Measurements from ENCODE around the gene POLR1B.
"Not testable (repeated sequence)": the region's sequence is repeated elsewhere in the genome, so short reads cannot be mapped to it uniquely, and the experiment has no call there.

The POLR1B gene

GRCh38 chr2:112542984-112543661, 858 bp downstream of the POLR1B start:
- Histone ChIP-seq H3K9ac (ENCODE audit: low read depth, low read length) (peak overlapping the region; percentile 95), H3K9me3 (ENCODE audit: insufficient read depth, low read depth, low read length) (no peaks in the 10 kb centered on the region), H3K4me3 (ENCODE audit: low read length) (peak overlapping the region; percentile 90), H3K27me3 (ENCODE audit: insufficient read depth, low read length) (no peaks in the 10 kb centered on the region), H3K36me3 (ENCODE audit: insufficient read depth, low read length) (peaks cover 23% of the 10 kb centered on the region), H3K27ac (ENCODE audit: low read depth, low read length) (no peak overlapping the region), H3K4me1 (ENCODE audit: insufficient read depth, low read length) (peaks cover 3% of the 10 kb centered on the region; the same call in 1 of the 2 replicates)
- WGBS: 4% methylated on average over 18 of the region's 18 CpGs

GRCh38 chr2:112547333-112547732, 5.1 kb downstream of the POLR1B start:
- H3K9me3 ChIP-seq (ENCODE audit: insufficient read depth, low read depth, low read length): no peaks in the 10 kb centered on the region
- no peak overlapping the region for H3K9ac ChIP-seq (ENCODE audit: low read depth, low read length)
- H3K4me1 ChIP-seq (ENCODE audit: insufficient read depth, low read length): no peaks in the 10 kb centered on the region
- H3K4me3 ChIP-seq (ENCODE audit: low read length): no peak overlapping the region
- peaks cover 63% of the 10 kb centered on the region for H3K36me3 ChIP-seq (ENCODE audit: insufficient read depth, low read length)
- 91% methylated on average over 4 of the region's 4 CpGs for WGBS
- H3K27me3 ChIP-seq (ENCODE audit: insufficient read depth, low read length): no peaks in the 10 kb centered on the region
- no peak overlapping the region for H3K27ac ChIP-seq (ENCODE audit: low read depth, low read length)

GRCh38 chr2:112548980-112549379, 6.7 kb downstream of the POLR1B start:
- Histone ChIP-seq H3K9ac (ENCODE audit: low read depth, low read length) (no peak overlapping the region), H3K4me3 (ENCODE audit: low read length) (no peak overlapping the region), H3K9me3 (ENCODE audit: insufficient read depth, low read depth, low read length) (no peaks in the 10 kb centered on the region), H3K4me1 (ENCODE audit: insufficient read depth, low read length) (no peaks in the 10 kb centered on the region), H3K27ac (ENCODE audit: low read depth, low read length) (no peak overlapping the region), H3K36me3 (ENCODE audit: insufficient read depth, low read length) (peaks cover 80% of the 10 kb centered on the region), H3K27me3 (ENCODE audit: insufficient read depth, low read length) (no peaks in the 10 kb centered on the region)
- WGBS: 99% methylated on average over 2 of the region's 2 CpGs

GRCh38 chr2:112566104-112566503, 23.8 kb downstream of the POLR1B start:
- H3K4me1 ChIP-seq (ENCODE audit: insufficient read depth, low read length): no peaks in the 10 kb centered on the region
- H3K9me3 ChIP-seq (ENCODE audit: insufficient read depth, low read depth, low read length): no peaks in the 10 kb centered on the region
- H3K27me3 ChIP-seq (ENCODE audit: insufficient read depth, low read length): no peaks in the 10 kb centered on the region
- H3K27ac ChIP-seq (ENCODE audit: low read depth, low read length): no peak overlapping the region
- no peak overlapping the region for H3K4me3 ChIP-seq (ENCODE audit: low read length)
- 92% methylated on average over 3 of the region's 3 CpGs for WGBS
- no peak overlapping the region for H3K9ac ChIP-seq (ENCODE audit: low read depth, low read length)
- peaks cover 92% of the 10 kb centered on the region for H3K36me3 ChIP-seq (ENCODE audit: insufficient read depth, low read length)

GRCh38 chr2:112566508-112566907, 24.2 kb downstream of the POLR1B start:
- H3K9me3 ChIP-seq (ENCODE audit: insufficient read depth, low read depth, low read length): not testable (repeated sequence)
- WGBS: 97% methylated on average over 5 of the region's 5 CpGs
- peaks cover 92% of the 10 kb centered on the region for H3K36me3 ChIP-seq (ENCODE audit: insufficient read depth, low read length)

GRCh38 chr2:112572005-112572404, 29.7 kb downstream of the POLR1B start:
- Histone ChIP-seq H3K9me3 (ENCODE audit: insufficient read depth, low read depth, low read length) (no peaks in the 10 kb centered on the region), H3K4me3 (ENCODE audit: low read length) (no peak overlapping the region), H3K27me3 (ENCODE audit: insufficient read depth, low read length) (no peaks in the 10 kb centered on the region), H3K27ac (ENCODE audit: low read depth, low read length) (no peak overlapping the region), H3K9ac (ENCODE audit: low read depth, low read length) (no peak overlapping the region), H3K36me3 (ENCODE audit: insufficient read depth, low read length) (peaks cover 94% of the 10 kb centered on the region), H3K4me1 (ENCODE audit: insufficient read depth, low read length) (no peaks in the 10 kb centered on the region)
- WGBS: 96% methylated on average over 6 of the region's 7 CpGs

More at GRCh38 chr2:112566508-112566907, 24.2 kb downstream of the POLR1B start:
- H3K27ac ChIP-seq (ENCODE audit: low read depth, low read length); H3K9ac ChIP-seq (ENCODE audit: low read depth, low read length); H3K27me3 ChIP-seq (ENCODE audit: insufficient read depth, low read length); H3K4me3 ChIP-seq (ENCODE audit: low read length); H3K4me1 ChIP-seq (ENCODE audit: insufficient read depth, low read length): not testable (repeated sequence)

GRCh38 chr2:112577756-112578155, 35.5 kb downstream of the POLR1B start:
- no peak overlapping the region for H3K27ac ChIP-seq (ENCODE audit: low read depth, low read length)
- H3K27me3 ChIP-seq (ENCODE audit: insufficient read depth, low read length): no peaks in the 10 kb centered on the region
- 90% methylated on average over 4 of the region's 5 CpGs for WGBS
- no peaks in the 10 kb centered on the region for H3K4me1 ChIP-seq (ENCODE audit: insufficient read depth, low read length)
- H3K9me3 ChIP-seq (ENCODE audit: insufficient read depth, low read depth, low read length): no peaks in the 10 kb centered on the region
- H3K4me3 ChIP-seq (ENCODE audit: low read length): no peak overlapping the region
- no peak overlapping the region for H3K9ac ChIP-seq (ENCODE audit: low read depth, low read length)
- H3K36me3 ChIP-seq (ENCODE audit: insufficient read depth, low read length): peaks cover 43% of the 10 kb centered on the region

GRCh38 chr2:112579241-112579640, 37.0 kb downstream of the POLR1B start:
- no peak overlapping the region for H3K27ac ChIP-seq (ENCODE audit: low read depth, low read length)
- H3K27me3 ChIP-seq (ENCODE audit: insufficient read depth, low read length): no peaks in the 10 kb centered on the region
- peaks cover 30% of the 10 kb centered on the region for H3K36me3 ChIP-seq (ENCODE audit: insufficient read depth, low read length)
- H3K4me3 ChIP-seq (ENCODE audit: low read length): no peak overlapping the region
- H3K4me1 ChIP-seq (ENCODE audit: insufficient read depth, low read length): peaks cover 7% of the 10 kb centered on the region
- no peaks in the 10 kb centered on the region for H3K9me3 ChIP-seq (ENCODE audit: insufficient read depth, low read depth, low read length)
- H3K9ac ChIP-seq (ENCODE audit: low read depth, low read length): no peak overlapping the region

GRCh38 chr2:112580084-112580483, 37.8 kb downstream of the POLR1B start:
- Histone ChIP-seq H3K9ac (ENCODE audit: low read depth, low read length) (no peak overlapping the region), H3K27ac (ENCODE audit: low read depth, low read length) (no peak overlapping the region), H3K27me3 (ENCODE audit: insufficient read depth, low read length) (no peaks in the 10 kb centered on the region), H3K4me3 (ENCODE audit: low read length) (no peak overlapping the region), H3K36me3 (ENCODE audit: insufficient read depth, low read length) (peaks cover 21% of the 10 kb centered on the region), H3K9me3 (ENCODE audit: insufficient read depth, low read depth, low read length) (no peaks in the 10 kb centered on the region), H3K4me1 (ENCODE audit: insufficient read depth, low read length) (peaks cover 7% of the 10 kb centered on the region)
- WGBS: 93% methylated on average over 7 of the region's 7 CpGs

- H3K9me3 ChIP-seq (ENCODE audit: insufficient read depth, low read depth, low read length): no peaks in the 10 kb centered on the region
- H3K36me3 ChIP-seq (ENCODE audit: insufficient read depth, low read length): peaks cover 16% of the 10 kb centered on the region
- peaks cover 7% of the 10 kb centered on the region for H3K4me1 ChIP-seq (ENCODE audit: insufficient read depth, low read length)
- H3K27me3 ChIP-seq (ENCODE audit: insufficient read depth, low read length): no peaks in the 10 kb centered on the region
- H3K9ac ChIP-seq (ENCODE audit: low read depth, low read length): no peak overlapping the region
- no peak overlapping the region for H3K4me3 ChIP-seq (ENCODE audit: low read length)
- no peak overlapping the region for H3K27ac ChIP-seq (ENCODE audit: low read depth, low read length)
- 72% methylated on average over 10 of the region's 10 CpGs for WGBS
Measured at GRCh38 chr2:112582314-112582746, 40.1 kb downstream of the POLR1B start.

- H3K27ac ChIP-seq (ENCODE audit: low read depth, low read length): peak overlapping the region; percentile 89
- H3K27me3 ChIP-seq (ENCODE audit: insufficient read depth, low read length): no peaks in the 10 kb centered on the region
- peak overlapping the region; percentile 75 for H3K9ac ChIP-seq (ENCODE audit: low read depth, low read length)
- H3K4me1 ChIP-seq (ENCODE audit: insufficient read depth, low read length): peaks cover 7% of the 10 kb centered on the region
- WGBS: 38% methylated on average over 19 of the region's 19 CpGs
- H3K36me3 ChIP-seq (ENCODE audit: insufficient read depth, low read length): peaks cover 22% of the 10 kb centered on the region
- peak overlapping the region; percentile 75 for H3K4me3 ChIP-seq (ENCODE audit: low read length)
- no peaks in the 10 kb centered on the region for H3K9me3 ChIP-seq (ENCODE audit: insufficient read depth, low read depth, low read length)
Measured at GRCh38 chr2:112583497-112584133, 41.4 kb downstream of the POLR1B start.

Measured in HUES64 (cell line).